ENCODE results near the gene FMNL2. TPM values are rescaled to one million over a fixed set of nuclear protein-coding genes. Genes with fewer than 3 reads are reported as not detected.

FMNL2 gene
- total and polyA plus RNA-seq, 5 donors, result 7.2 to 10.8 (median 9.4) TPM

DNA sequence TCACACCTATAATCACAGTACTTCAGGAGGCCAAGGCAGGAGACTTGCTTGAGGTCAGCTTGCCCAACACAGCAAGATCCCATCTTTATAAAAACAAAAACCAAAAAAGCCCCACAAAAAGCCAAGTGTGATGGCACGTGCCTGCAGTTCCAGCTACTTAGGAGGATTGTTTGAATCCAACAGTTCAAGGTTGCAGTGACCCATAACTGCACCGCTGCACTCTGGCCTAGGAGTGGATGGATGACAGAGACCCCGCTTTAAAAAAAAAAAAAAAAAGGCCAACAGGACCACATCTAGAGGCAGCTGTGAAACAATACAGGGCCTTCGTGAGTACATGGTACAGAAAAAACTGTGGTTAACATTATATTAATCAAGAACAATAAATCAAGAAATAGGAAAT, 326.1 kb downstream of the FMNL2 start:
- WGBS, result 94% methylated on average over 4 of the region's 4 CpGs
- ATAC-seq, result no peak
- no peaks in the 10 kb centered on the region for H3K9me3 ChIP-seq (ENCODE audit: control insufficient read depth, low read length)
- H3K4me3 ChIP-seq (ENCODE audit: low read length), result no peak overlapping the region
- no peaks in the 10 kb centered on the region for H3K4me1 ChIP-seq (ENCODE audit: control insufficient read depth, insufficient read depth, low read length)
- no peak overlapping the region for H3K27ac ChIP-seq (ENCODE audit: low read length)
- no peak for DNase-seq
- intact Hi-C loops (cut with DNase I), result loop anchor here in 1 of 4 donors (10.0 kb wide), 1 partner anchor 1216 kb away; no protein-coding TSS in a partner anchor
- no peaks in the 10 kb centered on the region for H3K27me3 ChIP-seq (ENCODE audit: control insufficient read depth, insufficient read depth)

DNA sequence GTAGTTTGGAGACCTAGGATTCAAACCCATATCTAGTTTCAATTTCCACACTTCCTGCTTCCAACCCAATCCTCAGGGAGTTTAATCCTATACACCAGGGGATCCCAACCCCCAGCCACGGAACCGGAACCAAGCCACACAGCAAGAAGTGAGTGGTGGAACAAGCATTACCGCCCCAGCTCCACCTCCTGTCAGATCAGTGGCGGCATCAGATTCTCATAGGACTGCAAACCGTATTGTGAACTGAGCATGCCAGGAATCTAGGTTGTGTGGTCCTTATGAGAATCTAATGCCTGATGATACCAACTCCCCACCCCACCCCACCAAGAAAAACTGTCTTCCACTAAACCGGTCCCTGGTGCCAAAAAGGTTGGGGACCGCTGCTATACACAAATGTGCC, 329.8 kb downstream of the FMNL2 start:
- Histone ChIP-seq H3K27me3 (ENCODE audit: control insufficient read depth, insufficient read depth) (no peaks in the 10 kb centered on the region), H3K4me3 (ENCODE audit: low read length) (no peak overlapping the region), H3K9me3 (ENCODE audit: control insufficient read depth, low read length) (no peaks in the 10 kb centered on the region), H3K27ac (ENCODE audit: low read length) (no peak overlapping the region), H3K4me1 (ENCODE audit: control insufficient read depth, insufficient read depth, low read length) (no peaks in the 10 kb centered on the region)
- WGBS, result 86% methylated on average over 7 of the region's 7 CpGs
- no peak for DNase-seq
- intact Hi-C loops (cut with DNase I), result loop anchor here in 1 of 4 donors (10.0 kb wide), 1 partner anchor 1220 kb away; no protein-coding TSS in a partner anchor
- ATAC-seq, result no peak

DNA sequence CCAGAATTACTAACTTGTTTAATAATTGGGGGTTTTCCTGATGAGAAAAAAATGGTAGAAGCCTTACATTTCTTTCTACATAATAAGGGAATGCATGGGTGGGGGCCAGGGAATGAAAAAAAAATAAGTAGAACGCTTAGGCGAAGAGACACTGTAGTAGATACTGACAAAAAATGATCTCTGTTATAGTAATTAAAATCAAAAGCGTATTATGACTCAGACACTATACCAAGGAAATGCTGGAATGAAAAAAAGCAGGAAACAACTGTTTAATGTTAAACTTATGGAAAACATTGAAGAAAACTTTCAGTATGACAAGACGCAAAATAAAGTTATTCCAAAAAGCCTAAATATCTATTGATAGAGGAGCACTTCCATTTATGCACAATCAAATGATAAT, 339.4 kb downstream of the FMNL2 start:
- ATAC-seq (no peak), DNase-seq (no peak)
- Histone ChIP-seq H3K27ac (ENCODE audit: low read length) (no peak overlapping the region), H3K4me1 (ENCODE audit: control insufficient read depth, insufficient read depth, low read length) (no peaks in the 10 kb centered on the region), H3K27me3 (ENCODE audit: control insufficient read depth, insufficient read depth) (no peaks in the 10 kb centered on the region), H3K4me3 (ENCODE audit: low read length) (no peak overlapping the region), H3K9me3 (ENCODE audit: control insufficient read depth, low read length) (no peaks in the 10 kb centered on the region)
- intact Hi-C loops (cut with DNase I), result no loop called here
- 81% methylated on average over 4 of the region's 4 CpGs for WGBS

DNA sequence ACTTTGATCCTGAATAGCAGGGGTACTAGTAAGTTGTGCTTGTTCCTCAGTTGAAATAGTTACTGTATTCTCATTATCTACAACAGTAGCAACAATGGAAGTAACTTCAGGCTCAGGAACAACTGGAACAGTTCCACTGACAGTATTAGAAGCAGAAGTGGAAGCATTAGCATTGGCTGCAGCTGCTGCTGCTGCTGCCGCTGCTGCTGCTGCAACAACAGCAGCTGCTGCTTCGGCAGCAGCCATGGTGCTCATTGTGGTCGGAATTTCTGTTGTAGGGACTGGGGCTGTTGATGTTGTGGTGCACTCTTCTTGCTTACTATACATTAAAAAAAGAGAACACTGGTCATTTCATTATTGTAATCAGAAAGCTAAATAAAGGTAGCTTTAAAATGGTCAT, 341.5 kb downstream of the FMNL2 start:
- WGBS, result 89% methylated on average over 3 of the region's 3 CpGs
- DNase-seq (no peak), ATAC-seq (no peak)
- intact Hi-C loops (cut with DNase I), result no loop called here
- Histone ChIP-seq H3K9me3 (ENCODE audit: control insufficient read depth, low read length) (no peaks in the 10 kb centered on the region), H3K27ac (ENCODE audit: low read length) (no peak overlapping the region), H3K4me3 (ENCODE audit: low read length) (no peak overlapping the region), H3K4me1 (ENCODE audit: control insufficient read depth, insufficient read depth, low read length) (no peaks in the 10 kb centered on the region), H3K27me3 (ENCODE audit: control insufficient read depth, insufficient read depth) (no peaks in the 10 kb centered on the region)

DNA sequence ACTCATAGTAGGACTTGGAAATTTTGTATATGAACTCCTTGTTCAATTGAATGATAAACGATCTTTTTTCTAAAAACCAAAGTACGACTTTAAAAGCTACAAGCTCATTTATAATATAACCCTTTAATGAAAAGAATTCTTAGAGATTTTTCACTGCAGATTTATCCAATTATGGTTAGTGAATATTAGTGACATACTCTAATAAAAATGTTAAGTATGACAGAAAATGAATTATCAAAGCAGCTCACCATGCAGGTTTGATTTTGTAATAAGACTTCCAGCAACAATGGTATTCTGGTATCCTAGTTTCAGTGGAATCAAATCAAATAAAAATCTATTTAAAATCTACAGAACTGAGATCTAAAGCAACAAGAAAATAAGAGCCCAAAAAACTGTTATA, 343.8 kb downstream of the FMNL2 start:
- H3K4me3 ChIP-seq (ENCODE audit: low read length), result no peak overlapping the region
- H3K4me1 ChIP-seq (ENCODE audit: control insufficient read depth, insufficient read depth, low read length), result no peaks in the 10 kb centered on the region
- 81% methylated on average over 2 of the region's 2 CpGs for WGBS
- no peak for DNase-seq
- no peak for ATAC-seq
- no peaks in the 10 kb centered on the region for H3K27me3 ChIP-seq (ENCODE audit: control insufficient read depth, insufficient read depth)
- H3K27ac ChIP-seq (ENCODE audit: low read length), result no peak overlapping the region
- no peaks in the 10 kb centered on the region for H3K9me3 ChIP-seq (ENCODE audit: control insufficient read depth, low read length)
- intact Hi-C loops (cut with DNase I), result no loop called here

DNA sequence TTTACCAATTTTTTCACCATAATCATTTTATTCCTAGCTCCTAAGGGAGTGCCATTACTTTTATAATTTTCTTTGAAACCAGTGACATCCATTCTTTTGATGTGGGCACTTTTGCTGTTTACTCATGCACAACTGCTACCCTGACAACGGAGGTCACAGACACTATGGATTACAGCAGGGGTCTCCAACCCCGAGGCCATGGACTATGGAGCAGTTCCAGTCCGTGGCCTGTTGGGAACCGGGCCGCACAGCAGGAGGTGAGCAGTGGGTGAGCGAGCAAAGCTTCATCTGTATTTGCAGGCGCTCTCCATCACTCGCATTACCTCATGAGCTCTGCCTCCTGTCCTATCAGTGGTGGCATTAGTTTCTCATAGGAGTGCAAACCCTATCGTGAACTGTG, 347.7 kb downstream of the FMNL2 start:
- no peak overlapping the region for H3K4me3 ChIP-seq (ENCODE audit: low read length)
- intact Hi-C loops (cut with DNase I), result no loop called here
- no peaks in the 10 kb centered on the region for H3K9me3 ChIP-seq (ENCODE audit: control insufficient read depth, low read length)
- WGBS, result 94% methylated on average over 9 of the region's 9 CpGs
- H3K4me1 ChIP-seq (ENCODE audit: control insufficient read depth, insufficient read depth, low read length), result no peaks in the 10 kb centered on the region
- H3K27me3 ChIP-seq (ENCODE audit: control insufficient read depth, insufficient read depth), result no peaks in the 10 kb centered on the region
- no peak for ATAC-seq
- H3K27ac ChIP-seq (ENCODE audit: low read length), result no peak overlapping the region
- DNase-seq, result peak in 1 of 3 donors; percentile 23

DNA sequence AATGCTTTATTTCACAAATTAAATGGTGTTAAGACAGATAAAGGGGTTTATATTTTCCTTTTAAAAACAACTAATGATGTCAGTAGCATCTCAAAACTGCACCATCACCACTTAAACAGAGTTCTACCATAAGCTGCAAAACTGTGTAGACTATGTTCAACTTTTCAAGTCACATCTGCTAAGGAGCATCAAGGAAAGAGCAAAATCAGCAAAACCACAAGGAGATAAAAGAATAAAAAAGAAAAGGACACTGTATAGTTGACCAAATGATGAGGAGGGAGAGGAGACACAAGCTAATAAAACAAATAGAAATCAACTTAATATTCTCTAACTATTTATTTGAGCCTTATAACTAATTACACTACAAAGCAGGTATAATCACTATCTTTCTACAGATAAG, 348.4 kb downstream of the FMNL2 start:
- Histone ChIP-seq H3K9me3 (ENCODE audit: control insufficient read depth, low read length) (no peaks in the 10 kb centered on the region), H3K4me1 (ENCODE audit: control insufficient read depth, insufficient read depth, low read length) (no peaks in the 10 kb centered on the region), H3K27ac (ENCODE audit: low read length) (no peak overlapping the region), H3K4me3 (ENCODE audit: low read length) (no peak overlapping the region), H3K27me3 (ENCODE audit: control insufficient read depth, insufficient read depth) (no peaks in the 10 kb centered on the region)
- no peak for ATAC-seq
- no peak for DNase-seq
- intact Hi-C loops (cut with DNase I), result no loop called here

DNA sequence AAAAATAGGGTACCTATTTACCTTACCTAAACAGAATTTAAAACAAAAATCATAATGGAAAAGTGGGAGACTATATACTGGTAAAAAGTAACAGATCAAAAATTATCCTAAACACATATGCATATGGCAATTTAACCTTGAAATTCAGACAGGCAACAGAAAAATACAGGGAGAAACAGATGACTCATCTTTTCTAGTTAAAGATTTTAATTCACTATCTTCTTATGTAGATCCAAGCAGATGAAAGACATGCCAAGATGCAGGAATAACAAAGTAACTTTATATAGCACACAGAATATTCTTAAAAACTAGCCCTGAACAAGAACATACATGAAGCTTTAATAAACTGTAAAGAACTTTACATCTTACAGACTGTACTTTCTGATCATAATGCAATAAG, 351.3 kb downstream of the FMNL2 start:
- intact Hi-C loops (cut with DNase I), result no loop called here
- H3K27ac ChIP-seq (ENCODE audit: low read length), result no peak overlapping the region
- H3K4me1 ChIP-seq (ENCODE audit: control insufficient read depth, insufficient read depth, low read length), result no peaks in the 10 kb centered on the region
- no peak overlapping the region for H3K4me3 ChIP-seq (ENCODE audit: low read length)
- H3K9me3 ChIP-seq (ENCODE audit: control insufficient read depth, low read length), result no peaks in the 10 kb centered on the region
- no peaks in the 10 kb centered on the region for H3K27me3 ChIP-seq (ENCODE audit: control insufficient read depth, insufficient read depth)
- DNase-seq (no peak), ATAC-seq (no peak)

DNA sequence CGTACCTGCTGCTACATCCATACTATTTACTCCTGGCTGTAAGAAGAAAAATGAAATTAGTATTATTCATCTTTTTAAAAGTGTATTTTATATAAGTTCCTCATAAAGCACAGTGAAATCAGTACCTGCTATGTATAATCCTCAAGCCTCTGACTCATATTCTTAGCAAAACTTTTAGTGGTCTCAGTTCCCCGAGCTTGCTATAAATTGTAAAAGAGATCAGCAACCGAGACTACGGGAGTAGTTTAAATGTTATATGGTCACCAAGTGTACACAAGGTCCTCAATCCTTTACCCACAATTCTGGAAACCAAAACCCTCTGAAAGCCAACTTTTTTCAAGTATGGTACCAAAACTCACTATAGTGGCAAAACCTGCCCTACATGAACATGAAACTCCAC, 358.1 kb downstream of the FMNL2 start:
- peaks cover 2% of the 10 kb centered on the region for H3K4me1 ChIP-seq (ENCODE audit: control insufficient read depth, insufficient read depth, low read length)
- intact Hi-C loops (cut with DNase I), result no loop called here
- no peak for ATAC-seq
- H3K27ac ChIP-seq (ENCODE audit: low read length), result no peak overlapping the region
- DNase-seq, result no peak
- H3K4me3 ChIP-seq (ENCODE audit: low read length), result no peak overlapping the region
- H3K9me3 ChIP-seq (ENCODE audit: control insufficient read depth, low read length), result no peaks in the 10 kb centered on the region
- WGBS, result 97% methylated on average over 4 of the region's 4 CpGs
- no peaks in the 10 kb centered on the region for H3K27me3 ChIP-seq (ENCODE audit: control insufficient read depth, insufficient read depth)

DNA sequence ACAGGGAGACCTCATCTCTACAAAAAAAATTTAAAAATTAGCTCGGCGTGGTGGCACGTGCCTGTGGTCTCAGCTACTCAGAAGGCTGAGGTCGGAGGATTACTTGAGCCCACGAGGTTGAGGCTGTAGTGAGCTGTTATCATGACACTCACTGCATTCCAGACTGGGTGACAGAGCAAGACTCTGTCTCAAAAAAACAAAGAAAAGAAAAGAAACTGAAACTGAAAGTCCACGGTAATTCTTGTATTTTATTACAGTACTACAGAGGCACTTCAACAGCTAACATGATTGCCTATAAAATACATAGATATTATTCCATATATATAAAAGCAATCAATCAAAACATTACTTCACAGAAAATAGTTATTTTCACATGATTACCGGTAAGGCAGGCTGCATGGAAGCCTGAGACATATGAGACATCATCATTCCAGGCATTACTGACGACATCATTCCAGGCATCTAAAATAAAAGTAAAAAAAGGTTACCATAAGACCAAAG, 359.2 kb downstream of the FMNL2 start:
- Histone ChIP-seq H3K4me1 (ENCODE audit: control insufficient read depth, insufficient read depth, low read length) (peaks cover 2% of the 10 kb centered on the region), H3K9me3 (ENCODE audit: control insufficient read depth, low read length) (no peaks in the 10 kb centered on the region), H3K27me3 (ENCODE audit: control insufficient read depth, insufficient read depth) (no peaks in the 10 kb centered on the region), H3K27ac (ENCODE audit: low read length) (peak overlapping the region; percentile 78), H3K4me3 (ENCODE audit: low read length) (peak overlapping the region; percentile 49)
- intact Hi-C loops (cut with DNase I), result no loop called here
- DNase-seq, result no peak
- 40% methylated on average over 8 of the region's 8 CpGs for WGBS
- peak in 1 of 2 donors; percentile 77 for ATAC-seq

DNA sequence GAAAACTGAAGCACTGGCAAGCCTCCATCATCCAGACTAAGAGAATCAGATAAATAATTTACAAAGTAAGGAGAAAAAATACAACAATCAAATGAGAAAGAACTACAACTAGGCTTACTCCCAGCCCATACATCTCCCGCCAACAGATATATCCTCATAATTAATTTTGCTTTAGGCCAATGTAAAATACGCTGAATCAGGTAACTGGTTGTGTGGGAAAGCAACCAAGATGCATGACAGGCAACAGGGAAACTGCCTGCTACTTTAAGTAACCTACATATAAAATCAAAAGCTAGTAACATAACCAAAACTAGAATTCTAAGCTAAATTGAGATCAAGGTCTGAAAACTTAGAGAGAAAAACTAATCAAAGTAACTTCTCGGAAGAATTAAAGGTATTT, 360.8 kb downstream of the FMNL2 start:
- Histone ChIP-seq H3K27me3 (ENCODE audit: control insufficient read depth, insufficient read depth) (no peaks in the 10 kb centered on the region), H3K9me3 (ENCODE audit: control insufficient read depth, low read length) (no peaks in the 10 kb centered on the region), H3K27ac (ENCODE audit: low read length) (no peak overlapping the region), H3K4me3 (ENCODE audit: low read length) (no peak overlapping the region), H3K4me1 (ENCODE audit: control insufficient read depth, insufficient read depth, low read length) (peaks cover 2% of the 10 kb centered on the region)
- ATAC-seq, result no peak
- WGBS, result 98% methylated on average over 3 of the region's 3 CpGs
- no peak for DNase-seq
- intact Hi-C loops (cut with DNase I), result no loop called here

DNA sequence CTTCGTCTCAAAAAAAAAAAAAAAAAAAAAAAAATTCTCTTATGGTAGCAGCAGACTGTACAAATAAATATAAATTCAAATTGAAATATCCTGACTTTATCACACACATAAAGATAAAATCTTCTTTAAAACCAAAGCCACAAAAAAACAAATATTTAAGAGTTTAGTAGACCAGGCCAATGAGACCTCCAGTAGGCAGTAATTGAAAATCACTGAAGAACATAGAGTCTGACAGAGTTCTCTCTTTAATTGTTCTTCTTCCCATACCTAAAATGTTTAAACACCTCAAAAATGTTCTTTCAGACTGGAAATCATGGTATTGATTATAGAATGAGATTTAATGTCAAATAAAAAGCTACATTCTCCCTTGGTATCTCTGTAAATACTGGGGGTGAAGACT, 361.5 kb downstream of the FMNL2 start:
- intact Hi-C loops (cut with DNase I), result no loop called here
- H3K4me3 ChIP-seq (ENCODE audit: low read length), result no peak overlapping the region
- no peaks in the 10 kb centered on the region for H3K9me3 ChIP-seq (ENCODE audit: control insufficient read depth, low read length)
- no peak for ATAC-seq
- no peaks in the 10 kb centered on the region for H3K27me3 ChIP-seq (ENCODE audit: control insufficient read depth, insufficient read depth)
- H3K27ac ChIP-seq (ENCODE audit: low read length), result no peak overlapping the region
- peaks cover 2% of the 10 kb centered on the region for H3K4me1 ChIP-seq (ENCODE audit: control insufficient read depth, insufficient read depth, low read length)
- DNase-seq, result no peak
- 100% methylated on average over 1 of the region's 1 CpG for WGBS

Data from right cardiac atrium (tissue), 5 donors.